Endothelial cell of umbilical vein (primary cell): ENCODE data around the gene QARS1.

ENCODE experiments used
- EZH2 ChIP-seq: IDR thresholded peaks from 2 replicates; pipeline ENCODE4 v1.6.1; 2012; ENCODE audit warnings: borderline replicate concordance, low read depth, mild to moderate bottlenecking, moderate library complexity, low read length, inconsistent platforms; ENCODE audit not compliant: severe bottlenecking
- FOS ChIP-seq: IDR thresholded peaks from 2 replicates; pipeline ENCODE4 v1.6.1; 2011; ENCODE audit warnings: mild to moderate bottlenecking, low read length, moderate library complexity, borderline replicate concordance; ENCODE audit not compliant: insufficient read depth
- POLR2A ChIP-seq: IDR thresholded peaks from 2 replicates; pipeline ENCODE4 v1.6.1; 2012; ENCODE audit warnings: low read depth, mild to moderate bottlenecking, control low read depth, low read length
- POLR2AphosphoS5 ChIP-seq: IDR thresholded peaks from 2 replicates; pipeline ENCODE4 v1.6.1; 2012; ENCODE audit warnings: low read depth, mild to moderate bottlenecking, control low read depth, low read length, moderate library complexity; ENCODE audit not compliant: insufficient read depth
- TF ChIP-seq, protein P1 (sequence below), 2 donors: IDR thresholded peaks; 1 replicate in 1 of 2; 2 replicates in 1 of 2; pipeline ENCODE4 v1.5.1; 2011; ENCODE audit warnings: low read length in 2 of 2, mild to moderate bottlenecking in 2 of 2, moderate library complexity in 2 of 2, control low read depth in 1 of 2, inconsistent platforms in 1 of 2, low read depth in 1 of 2; ENCODE audit not compliant: insufficient read depth in 1 of 2; ENCODE audit errors: extremely low read depth in 1 of 2

DNA sequence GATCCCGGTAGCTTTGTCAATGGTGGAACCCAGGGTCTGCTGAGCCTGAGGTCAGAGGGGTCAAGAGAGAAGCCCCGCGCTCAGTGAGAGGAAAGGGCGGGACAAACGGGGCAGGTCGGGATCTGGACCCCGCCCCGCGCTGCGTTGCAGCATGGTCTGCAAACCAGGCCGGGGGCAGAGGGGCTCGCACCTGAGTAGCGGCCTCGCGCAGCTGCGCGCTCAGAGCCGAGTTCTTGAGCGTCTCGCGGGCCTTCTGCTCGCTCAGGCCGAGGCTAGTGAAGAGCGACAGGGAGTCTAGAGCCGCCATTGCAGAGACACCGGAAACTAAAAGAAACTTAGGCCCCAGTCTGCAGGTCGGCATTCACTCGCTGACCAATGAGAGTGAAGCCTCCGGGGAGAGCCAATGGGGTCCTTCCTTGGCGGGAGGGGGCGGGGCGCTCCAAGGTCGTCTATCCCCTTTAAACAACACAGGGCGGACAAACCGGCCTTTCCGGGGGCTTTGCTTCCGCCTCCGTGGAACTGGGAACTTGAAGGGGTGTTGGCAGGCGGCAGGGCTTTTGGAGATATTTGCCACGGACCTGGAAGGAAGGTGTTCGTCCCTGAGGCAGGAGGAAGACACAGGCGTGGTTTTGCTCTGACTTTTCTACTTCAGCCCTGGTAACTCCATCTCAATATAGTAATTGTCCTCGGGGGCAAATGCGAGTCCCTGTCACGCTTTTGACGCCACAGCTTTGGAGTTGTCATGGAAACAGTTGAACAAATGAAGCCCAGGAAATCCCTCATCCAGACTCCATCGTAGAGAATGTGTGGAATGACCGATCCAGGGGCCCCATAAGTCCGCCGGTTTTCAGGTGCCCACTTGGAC lies at the start of gene QARS1:
- TF ChIP-seq, protein P1, sequence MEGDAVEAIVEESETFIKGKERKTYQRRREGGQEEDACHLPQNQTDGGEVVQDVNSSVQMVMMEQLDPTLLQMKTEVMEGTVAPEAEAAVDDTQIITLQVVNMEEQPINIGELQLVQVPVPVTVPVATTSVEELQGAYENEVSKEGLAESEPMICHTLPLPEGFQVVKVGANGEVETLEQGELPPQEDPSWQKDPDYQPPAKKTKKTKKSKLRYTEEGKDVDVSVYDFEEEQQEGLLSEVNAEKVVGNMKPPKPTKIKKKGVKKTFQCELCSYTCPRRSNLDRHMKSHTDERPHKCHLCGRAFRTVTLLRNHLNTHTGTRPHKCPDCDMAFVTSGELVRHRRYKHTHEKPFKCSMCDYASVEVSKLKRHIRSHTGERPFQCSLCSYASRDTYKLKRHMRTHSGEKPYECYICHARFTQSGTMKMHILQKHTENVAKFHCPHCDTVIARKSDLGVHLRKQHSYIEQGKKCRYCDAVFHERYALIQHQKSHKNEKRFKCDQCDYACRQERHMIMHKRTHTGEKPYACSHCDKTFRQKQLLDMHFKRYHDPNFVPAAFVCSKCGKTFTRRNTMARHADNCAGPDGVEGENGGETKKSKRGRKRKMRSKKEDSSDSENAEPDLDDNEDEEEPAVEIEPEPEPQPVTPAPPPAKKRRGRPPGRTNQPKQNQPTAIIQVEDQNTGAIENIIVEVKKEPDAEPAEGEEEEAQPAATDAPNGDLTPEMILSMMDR (IDR thresholded peaks at IDR 0.05; ENCODE audit: extremely low read depth in 1 of 2, insufficient read depth in 1 of 2, low read depth in 1 of 2, low read length in 2 of 2): no peak
- TF ChIP-seq EZH2: no peak
- TF ChIP-seq POLR2A: peak; percentile 90
- TF ChIP-seq FOS: no peak
- TF ChIP-seq POLR2AphosphoS5: peak; percentile 87
